Vagina (tissue), 2 donors: ENCODE data around the gene DHX8. TPM values are rescaled to one million over a fixed set of nuclear protein-coding genes. Genes with fewer than 3 reads are reported as not detected.

Source experiments
- DNase-seq, 2 donors: peaks; one replicate each; pipeline ENCODE4 v3.0.0-alpha.2; 2017; ENCODE audit errors: extremely low spot score in 2 of 2
- H3K27ac ChIP-seq: fragments of 200-600 bp; sonication (generic); one replicate; pipeline ENCODE4 v1.5.1; 2019
- H3K27me3 ChIP-seq: fragments of 200-600 bp; sonication (generic); one replicate; pipeline ENCODE4 v1.5.1; 2019
- H3K36me3 ChIP-seq, 2 donors: fragments of 200-600 bp; sonication (generic); one replicate each; pipeline ENCODE4 v1.5.1; 2017 to 2019
- H3K4me1 ChIP-seq: fragments of 200-600 bp; sonication (generic); one replicate; pipeline ENCODE4 v1.5.1; 2019
- H3K4me3 ChIP-seq, 2 donors: fragments of 200-600 bp; sonication (generic); 1 replicate in 1 of 2; 2 replicates in 1 of 2; pipeline ENCODE4 v1.5.1; 2016 to 2019
- H3K9me3 ChIP-seq: fragments of 200-600 bp; sonication (generic); one replicate; pipeline ENCODE4 v1.5.1; 2019
- POLR2A ChIP-seq, 2 donors: fragments of 450-650 bp; IDR thresholded peaks; one replicate each; pipeline ENCODE4 v1.6.1; 2017; ENCODE audit warnings: antibody characterized with exemption in 2 of 2, mild to moderate bottlenecking in 2 of 2, moderate library complexity in 2 of 2
- POLR2AphosphoS5 ChIP-seq, 2 donors: sonication (generic); formaldehyde crosslinking; IDR thresholded peaks; one replicate each; pipeline ENCODE4 v1.9.0; 2017; ENCODE audit warnings: antibody characterized with exemption in 2 of 2, mild to moderate bottlenecking in 2 of 2, low read depth in 1 of 2; ENCODE audit not compliant: insufficient read depth in 1 of 2
- intact Hi-C: fragments of 100-400 bp; cut with DNase I; formaldehyde crosslinking; loops from one replicate; pipeline ENCODE4 v1.15.1; 2023
- total RNA-seq: library from RNA; depleted of rRNA; stranded (reverse); fragments of >200 nt; gene quantifications from one replicate; pipeline ENCODE4 v1.2.3, GENCODE V29; 2016
- TF ChIP-seq, protein P1 (sequence below), 3 experiments: fragments of 450-650 bp in 2 of 3; fragments of 200-600 bp in 1 of 3; sonication (generic) in 1 of 3; IDR thresholded peaks; one replicate each; pipeline ENCODE4 v1.5.1; 2017 to 2019; ENCODE audit warnings: antibody characterized with exemption in 3 of 3, mild to moderate bottlenecking in 2 of 3, moderate library complexity in 2 of 3

The DHX8 gene
- total RNA-seq, 1 donor from 2014 or later = 32.7 TPM

DNA sequence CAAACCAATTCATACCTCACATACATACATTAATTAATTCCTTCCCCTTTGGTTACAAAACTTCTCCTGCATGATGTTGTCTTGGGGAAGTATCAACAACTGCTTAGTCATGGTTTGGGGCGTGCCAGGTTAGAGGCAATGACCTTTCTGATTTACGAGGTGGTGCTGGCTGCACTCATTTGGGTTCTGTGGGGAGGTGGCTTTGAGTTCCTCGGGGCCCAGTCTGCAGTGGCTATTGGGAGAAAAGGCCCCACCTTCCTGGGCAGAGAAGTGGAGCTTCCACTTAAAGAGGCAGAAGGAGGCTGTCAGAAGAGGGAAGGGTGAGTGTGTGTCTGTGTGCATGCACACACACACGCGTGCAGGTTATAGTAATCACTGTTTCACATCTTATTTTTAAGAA is 72.5 kb downstream of the DHX8 start:
- DNase-seq = no peak
- H3K27ac ChIP-seq = no peak overlapping the region
- H3K4me3 ChIP-seq = no peak overlapping the region
- peak; percentile 13 to 66 for TF ChIP-seq POLR2AphosphoS5 (IDR thresholded peaks at IDR 0.05; ENCODE audit: insufficient read depth in 1 of 2, low read depth in 1 of 2)
- TF ChIP-seq POLR2A (IDR thresholded peaks at IDR 0.05) = no peak
- TF ChIP-seq, protein P1, sequence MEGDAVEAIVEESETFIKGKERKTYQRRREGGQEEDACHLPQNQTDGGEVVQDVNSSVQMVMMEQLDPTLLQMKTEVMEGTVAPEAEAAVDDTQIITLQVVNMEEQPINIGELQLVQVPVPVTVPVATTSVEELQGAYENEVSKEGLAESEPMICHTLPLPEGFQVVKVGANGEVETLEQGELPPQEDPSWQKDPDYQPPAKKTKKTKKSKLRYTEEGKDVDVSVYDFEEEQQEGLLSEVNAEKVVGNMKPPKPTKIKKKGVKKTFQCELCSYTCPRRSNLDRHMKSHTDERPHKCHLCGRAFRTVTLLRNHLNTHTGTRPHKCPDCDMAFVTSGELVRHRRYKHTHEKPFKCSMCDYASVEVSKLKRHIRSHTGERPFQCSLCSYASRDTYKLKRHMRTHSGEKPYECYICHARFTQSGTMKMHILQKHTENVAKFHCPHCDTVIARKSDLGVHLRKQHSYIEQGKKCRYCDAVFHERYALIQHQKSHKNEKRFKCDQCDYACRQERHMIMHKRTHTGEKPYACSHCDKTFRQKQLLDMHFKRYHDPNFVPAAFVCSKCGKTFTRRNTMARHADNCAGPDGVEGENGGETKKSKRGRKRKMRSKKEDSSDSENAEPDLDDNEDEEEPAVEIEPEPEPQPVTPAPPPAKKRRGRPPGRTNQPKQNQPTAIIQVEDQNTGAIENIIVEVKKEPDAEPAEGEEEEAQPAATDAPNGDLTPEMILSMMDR (IDR thresholded peaks at IDR 0.05) = no peak
- H3K36me3 ChIP-seq = no peaks in the 10 kb centered on the region
- peaks cover 8% of the 10 kb centered on the region for H3K4me1 ChIP-seq
- H3K27me3 ChIP-seq = no peaks in the 10 kb centered on the region
- intact Hi-C loops = no loop called here
- no peaks in the 10 kb centered on the region for H3K9me3 ChIP-seq

DNA sequence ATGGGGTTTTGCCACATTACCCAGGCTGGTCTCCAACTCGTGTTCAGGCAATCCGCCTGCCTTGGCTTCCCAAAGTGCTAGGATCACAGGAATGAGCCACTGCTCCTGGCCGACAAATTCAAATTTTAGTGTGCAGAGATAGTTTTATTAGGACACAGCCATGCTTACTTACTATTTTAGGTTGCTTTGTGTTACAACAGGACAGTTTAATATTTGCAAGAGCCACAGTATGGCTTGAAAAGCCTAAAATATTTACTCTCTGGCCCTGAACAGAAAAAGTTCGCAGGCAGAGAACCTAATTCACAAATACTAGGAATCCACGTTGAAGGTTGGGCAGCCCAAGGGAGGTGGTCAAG is 75.0 kb downstream of the DHX8 start:
- intact Hi-C loops = no loop called here
- H3K27ac ChIP-seq = no peak overlapping the region
- no peak overlapping the region for H3K4me3 ChIP-seq
- no peaks in the 10 kb centered on the region for H3K9me3 ChIP-seq
- no peak for DNase-seq
- H3K36me3 ChIP-seq = no peaks in the 10 kb centered on the region
- peaks cover 15% of the 10 kb centered on the region for H3K4me1 ChIP-seq
- H3K27me3 ChIP-seq = no peaks in the 10 kb centered on the region
- TF ChIP-seq POLR2AphosphoS5 (IDR thresholded peaks at IDR 0.05; ENCODE audit: insufficient read depth in 1 of 2, low read depth in 1 of 2) (no peak), POLR2A (IDR thresholded peaks at IDR 0.05) (no peak)
- TF ChIP-seq, protein P1 (IDR thresholded peaks at IDR 0.05) = no peak

DNA sequence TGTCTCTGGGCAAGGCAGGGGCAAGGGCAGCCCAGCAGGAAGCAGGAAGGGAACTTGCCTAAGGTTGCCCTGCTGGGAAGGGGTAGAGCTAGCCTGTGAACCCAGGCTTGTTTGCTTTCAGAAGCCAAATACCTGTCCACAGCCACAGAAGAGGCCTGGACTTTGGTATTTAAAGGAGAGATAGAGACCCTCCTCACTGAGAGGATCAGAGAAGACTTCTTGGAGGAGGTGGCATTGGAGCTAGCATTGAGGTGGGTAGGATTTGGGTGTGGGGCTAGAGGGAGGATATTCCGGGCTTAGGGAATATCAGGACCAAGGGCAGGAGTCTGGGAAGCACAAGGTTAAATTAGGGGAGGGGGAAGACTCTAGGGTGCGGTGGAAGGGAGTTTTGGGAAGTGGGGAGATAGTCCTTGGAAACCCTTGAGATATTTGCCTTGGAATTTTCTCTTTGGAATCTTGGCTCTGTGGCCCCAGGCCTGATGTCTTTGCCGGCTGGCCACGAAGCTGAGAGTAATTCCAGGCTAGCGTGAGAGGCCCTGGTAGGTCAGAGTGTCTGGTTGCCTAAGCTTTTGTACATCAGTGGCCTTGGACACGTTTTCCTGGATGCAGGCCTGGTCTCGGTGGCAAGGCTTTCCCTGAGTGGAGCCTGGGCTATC is 75.5 kb downstream of the DHX8 start:
- DNase-seq = no peak
- H3K4me1 ChIP-seq = peaks cover 15% of the 10 kb centered on the region
- intact Hi-C loops = no loop called here
- TF ChIP-seq POLR2A (IDR thresholded peaks at IDR 0.05) (no peak), POLR2AphosphoS5 (IDR thresholded peaks at IDR 0.05; ENCODE audit: insufficient read depth in 1 of 2, low read depth in 1 of 2) (no peak)
- TF ChIP-seq, protein P1 (IDR thresholded peaks at IDR 0.05) = no peak
- no peaks in the 10 kb centered on the region for H3K36me3 ChIP-seq
- no peak overlapping the region for H3K27ac ChIP-seq
- H3K9me3 ChIP-seq = no peaks in the 10 kb centered on the region
- H3K27me3 ChIP-seq = no peaks in the 10 kb centered on the region
- H3K4me3 ChIP-seq = no peak overlapping the region

DNA sequence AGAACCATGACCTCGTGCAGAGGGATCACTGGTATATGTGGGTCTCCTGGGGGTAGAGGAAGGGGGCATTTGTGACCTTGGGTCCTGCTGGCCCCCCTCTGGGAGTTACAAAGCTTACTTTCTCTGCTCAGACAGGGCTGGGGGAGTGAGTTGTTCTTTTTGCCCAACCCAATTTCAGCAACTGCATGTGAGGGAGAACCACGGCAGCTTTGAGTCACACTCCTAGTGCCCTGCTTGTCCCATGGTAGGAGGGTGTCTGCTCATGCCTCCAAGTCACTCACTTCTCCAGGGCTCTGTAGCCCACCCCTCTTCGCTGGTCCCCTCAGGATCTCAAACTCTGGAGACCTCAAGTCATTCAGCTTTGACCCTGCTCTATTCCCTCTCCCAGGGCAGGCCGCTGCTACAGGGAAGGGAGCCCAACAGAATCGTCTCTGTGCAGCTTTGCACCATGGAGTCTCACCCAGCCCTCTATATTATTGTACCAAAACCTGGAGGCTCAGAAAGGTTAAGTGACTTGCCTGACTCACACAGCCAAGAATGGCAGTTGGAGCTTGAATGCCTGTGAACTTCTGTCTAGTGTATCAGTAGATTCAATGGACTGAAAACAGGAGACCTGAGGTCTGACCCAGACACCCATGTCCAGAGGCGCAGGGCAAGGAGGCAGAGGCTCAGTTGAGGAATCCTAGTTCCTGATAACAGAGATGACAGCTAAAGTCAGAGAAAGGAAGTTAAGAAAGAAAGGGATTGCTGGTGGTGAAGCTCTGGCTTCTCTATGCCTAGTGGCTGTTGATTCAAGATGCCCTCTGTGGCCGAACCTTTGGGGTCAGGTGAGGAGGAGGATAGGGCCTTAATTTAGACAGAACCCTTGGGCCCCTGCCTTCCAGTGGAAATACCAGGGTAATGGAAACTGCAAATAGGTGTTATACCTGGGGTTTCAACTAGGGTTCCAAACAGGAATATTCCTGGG is 77.0 kb downstream of the DHX8 start:
- no peaks in the 10 kb centered on the region for H3K9me3 ChIP-seq
- no peaks in the 10 kb centered on the region for H3K27me3 ChIP-seq
- TF ChIP-seq, protein P1 (IDR thresholded peaks at IDR 0.05) = no peak
- H3K36me3 ChIP-seq = no peaks in the 10 kb centered on the region
- H3K27ac ChIP-seq = no peak overlapping the region
- intact Hi-C loops = no loop called here
- H3K4me3 ChIP-seq = no peak overlapping the region
- DNase-seq = no peak
- peaks cover 15% of the 10 kb centered on the region for H3K4me1 ChIP-seq
